ENCODE measurements around the gene MAST4.

- no peak for TF ChIP-seq CTCF (IDR thresholded peaks at IDR 0.05)
- no peak for TF ChIP-seq POLR2A (IDR thresholded peaks at IDR 0.05)
Observed at GRCh38 chr5:66777868-66778267, 181.7 kb downstream of the MAST4 start.

Data from uterus (tissue), 2 donors.